ENCODE results near the gene RIOX2.
A peak's percentile ranks its signal among the peaks of the same experiment; 100 is the strongest.
"Not testable (repeated sequence)": the region's sequence is repeated elsewhere in the genome, so short reads cannot be mapped to it uniquely, and the experiment has no call there.

Gene RIOX2

GRCh38 chr3:97971679-97972567, at the start of gene RIOX2:
RIOX2 (minus strand) TSS chr3:97972431; CDS start chr3:97967593, 4,838 bp downstream.
- DNase-seq = peak; percentile 66

- no peak for DNase-seq
These were observed 48.2 kb upstream of the RIOX2 start for GRCh38 chr3:98020412-98020811.

- DNase-seq = no peak
These were observed 46.1 kb upstream of the RIOX2 start for GRCh38 chr3:98018301-98018700.

- no peak for DNase-seq
These were observed 42.0 kb upstream of the RIOX2 start for GRCh38 chr3:98014268-98014585.

- DNase-seq = no peak
These were observed 41.4 kb upstream of the RIOX2 start for GRCh38 chr3:98013411-98014267.

GRCh38 chr3:98012979-98013378, 40.7 kb upstream of the RIOX2 start:
- DNase-seq = no peak

- not testable (repeated sequence) for DNase-seq
These were observed 38.7 kb upstream of the RIOX2 start for GRCh38 chr3:98010883-98011449.

- DNase-seq = no peak
These were observed 38.1 kb upstream of the RIOX2 start for GRCh38 chr3:98010194-98010882.

- DNase-seq = no peak
These were observed 36.6 kb upstream of the RIOX2 start for GRCh38 chr3:98008855-98009254.

GRCh38 chr3:98005438-98005837, 33.2 kb upstream of the RIOX2 start:
- no peak for DNase-seq

- DNase-seq = no peak
These were observed 32.5 kb upstream of the RIOX2 start for GRCh38 chr3:98004721-98005120.

- no peak for DNase-seq
These were observed 31.2 kb upstream of the RIOX2 start for GRCh38 chr3:98003306-98003969.

GRCh38 chr3:98002717-98003116, 30.5 kb upstream of the RIOX2 start:
- DNase-seq = no peak

- no peak for DNase-seq
These were observed 27.8 kb upstream of the RIOX2 start for GRCh38 chr3:97999994-98000393.

- no peak for DNase-seq
These were observed 26.9 kb upstream of the RIOX2 start for GRCh38 chr3:97999103-97999502.

GRCh38 chr3:97996988-97997387, 24.8 kb upstream of the RIOX2 start:
- no peak for DNase-seq

GRCh38 chr3:97994328-97994945, 22.2 kb upstream of the RIOX2 start:
- DNase-seq = no peak

GRCh38 chr3:97993526-97993925, 21.3 kb upstream of the RIOX2 start:
- DNase-seq = no peak

- no peak for DNase-seq
These were observed 20.4 kb upstream of the RIOX2 start for GRCh38 chr3:97992547-97993173.

GRCh38 chr3:97991293-97991682, 19.1 kb upstream of the RIOX2 start:
- no peak for DNase-seq

- DNase-seq = no peak
These were observed 18.5 kb upstream of the RIOX2 start for GRCh38 chr3:97990624-97991292.
